IMR-90 (cell line): ENCODE results near the gene PRSS22. TPM values are rescaled to one million over a fixed set of nuclear protein-coding genes. Genes with fewer than 3 reads are reported as not detected.

Experiments
- ATAC-seq: fragments of 200-7000 bp; cut with Tn5 transposase; 2 replicates; pipeline ENCODE4 v1.9.1; 2020; ENCODE audit warnings: low read depth, mild to moderate bottlenecking, moderate library complexity
- BruUV-seq: library from RNA; stranded (reverse); fragments of 400-500 nt; replicated peaks from 2 replicates; lab custom pipeline; 2021; lab: Mats Ljungman, UMichigan
- CTCF ChIA-PET: fragments of 300-600 bp; formaldehyde crosslinking; extraction: SDS; loops from one replicate; lab custom pipeline; 2021; ENCODE audit warnings: antibody characterized with exemption; lab: Yijun Ruan, JAX
- POLR2A ChIA-PET: fragments of 300-600 bp; sonication (Branson Sonifier 250); formaldehyde crosslinking; loops from one replicate; lab custom pipeline; 2022; ENCODE audit warnings: antibody characterized with exemption; ENCODE audit not compliant: unreplicated experiment; lab: Charles Lee
- DNase-seq: peaks from one replicate; pipeline ENCODE4 v3.0.0; 2013
- H2AFZ ChIP-seq: replicated peaks from 2 replicates; pipeline ENCODE3; 2013; ENCODE audit warnings: low read length, mild to moderate bottlenecking; ENCODE audit not compliant: poor library complexity
- H2AK5ac ChIP-seq: 2 replicates; pipeline ENCODE4 v1.6.1; 2013; ENCODE audit warnings: low read depth, low read length, inconsistent platforms
- H2AK9ac ChIP-seq: replicated peaks from 2 replicates; pipeline ENCODE3; 2013; ENCODE audit warnings: mild to moderate bottlenecking, low read depth, low read length, moderate library complexity; ENCODE audit not compliant: poor library complexity
- H2BK120ac ChIP-seq: 2 replicates; pipeline ENCODE4 v1.6.1; 2013; ENCODE audit warnings: low read depth, low read length, inconsistent platforms
- H2BK15ac ChIP-seq: 3 replicates; pipeline ENCODE4 v1.6.1; 2013; ENCODE audit warnings: low read depth, low read length, inconsistent platforms
- H2BK20ac ChIP-seq: 2 replicates; pipeline ENCODE4 v1.6.1; 2013; ENCODE audit warnings: low read depth, mild to moderate bottlenecking, inconsistent platforms, low read length, moderate library complexity
- H2BK5ac ChIP-seq: 2 replicates; pipeline ENCODE4 v1.6.1; 2013; ENCODE audit warnings: mild to moderate bottlenecking, low read depth, low read length, inconsistent platforms; ENCODE audit not compliant: poor library complexity, severe bottlenecking
- H3K14ac ChIP-seq: replicated peaks from 2 replicates; pipeline ENCODE4 v1.6.1; 2013; ENCODE audit warnings: low read depth, low read length, inconsistent platforms
- H3K18ac ChIP-seq: 2 replicates; pipeline ENCODE4 v1.6.1; 2013; ENCODE audit warnings: low read depth, low read length, control low read depth
- H3K23ac ChIP-seq: 2 replicates; pipeline ENCODE4 v1.6.1; 2013; ENCODE audit warnings: low read depth, low read length, inconsistent platforms
- H3K27ac ChIP-seq: 2 replicates; pipeline ENCODE4 v1.5.1; 2013; ENCODE audit warnings: mild to moderate bottlenecking, control low read depth, low read length; ENCODE audit not compliant: insufficient read depth
- H3K27me3 ChIP-seq: 2 replicates; pipeline ENCODE4 v1.6.1; 2013; ENCODE audit warnings: low read length; ENCODE audit not compliant: control insufficient read depth, insufficient read depth
- H3K36me3 ChIP-seq: 2 replicates; pipeline ENCODE4 v1.6.1; 2013; ENCODE audit warnings: low read length, mixed read lengths; ENCODE audit not compliant: control insufficient read depth, insufficient read depth
- H3K4ac ChIP-seq: 2 replicates; pipeline ENCODE4 v1.6.1; 2013; ENCODE audit warnings: low read depth, low read length, inconsistent platforms
- H3K4me1 ChIP-seq: 2 replicates; pipeline ENCODE4 v1.6.1; 2013; ENCODE audit warnings: low read length, mixed read lengths; ENCODE audit not compliant: control insufficient read depth, insufficient read depth
- H3K4me2 ChIP-seq: 2 replicates; pipeline ENCODE4 v1.6.1; 2013; ENCODE audit warnings: low read depth, mild to moderate bottlenecking, control low read depth, low read length, moderate library complexity
- H3K4me3 ChIP-seq: 2 replicates; pipeline ENCODE4 v1.5.1; 2013; ENCODE audit warnings: low read depth, mild to moderate bottlenecking, control low read depth, low read length, moderate library complexity; ENCODE audit not compliant: insufficient read depth
- H3K56ac ChIP-seq: 2 replicates; pipeline ENCODE4 v1.6.1; 2013; ENCODE audit warnings: low read length, inconsistent platforms; ENCODE audit not compliant: insufficient read depth; ENCODE audit errors: extremely low read depth
- H3K79me1 ChIP-seq, 2 experiments: 2 replicates each; pipeline ENCODE4 v1.6.1; 2013; ENCODE audit warnings: low read length in 2 of 2, inconsistent platforms in 1 of 2, low read depth in 1 of 2
- H3K9ac ChIP-seq: 2 replicates; pipeline ENCODE4 v1.6.1; 2013; ENCODE audit warnings: low read depth, low read length, control low read depth
- H3K9me1 ChIP-seq: 2 replicates; pipeline ENCODE4 v1.6.1; 2013; ENCODE audit warnings: low read length, inconsistent platforms; ENCODE audit not compliant: insufficient read depth
- H3K9me3 ChIP-seq: 2 replicates; pipeline ENCODE4 v1.6.1; 2013; ENCODE audit warnings: low read length; ENCODE audit not compliant: control insufficient read depth, insufficient read depth
- H4K20me1 ChIP-seq: 2 replicates; pipeline ENCODE4 v1.6.1; 2013; ENCODE audit warnings: low read length, inconsistent platforms; ENCODE audit not compliant: insufficient read depth
- H4K5ac ChIP-seq: 2 replicates; pipeline ENCODE4 v1.6.1; 2013; ENCODE audit warnings: mild to moderate bottlenecking, low read depth, low read length, control low read depth
- H4K8ac ChIP-seq, 2 experiments: 2 replicates each; pipeline ENCODE4 v1.6.1; 2013; ENCODE audit warnings: low read depth in 2 of 2, low read length in 2 of 2, control low read depth in 1 of 2, inconsistent platforms in 1 of 2
- H4K91ac ChIP-seq: 2 replicates; pipeline ENCODE4 v1.6.1; 2013; ENCODE audit warnings: low read depth, low read length, inconsistent platforms; ENCODE audit not compliant: insufficient read depth
- RCOR1 ChIP-seq: IDR thresholded peaks from 2 replicates; pipeline ENCODE4 v1.6.1; 2012; ENCODE audit warnings: mild to moderate bottlenecking, low read length, improper control_type of control experiment; ENCODE audit not compliant: insufficient replicate concordance
- WGBS, 2 experiments: methylation state at CpG; one replicate each; pipeline versions ENCODE4 v1.1.5 to v1.1.7; 2013; ENCODE audit warnings: missing lambda C conversion rate in 2 of 2; ENCODE audit not compliant: insufficient read length in 1 of 2; ENCODE audit errors: extremely low coverage in 2 of 2; 5-methylcytosine and 5-hydroxymethylcytosine counted together
- dilution Hi-C: fragments of 300-500 bp; cut with HindIII; formaldehyde crosslinking; loops from one replicate; pipeline ENCODE4 v1.14.3; 2018; ENCODE audit warnings: low sequenced_read_pairs; ENCODE audit not compliant: unreplicated experiment
- in situ Hi-C: fragments of 300-500 bp; cut with MboI; formaldehyde crosslinking; loops from 3 replicates; pipeline ENCODE4 v1.14.3; 2019; ENCODE audit warnings: low sequenced_read_pairs, inconsistent platforms, mixed read lengths
- intact Hi-C: fragments of 100-400 bp; cut with micrococcal nuclease; formaldehyde crosslinking; loops from 2 replicates; pipeline ENCODE4 v1.10.0; 2022
- polyA plus RNA-seq, 3 experiments: library from polyadenylated mRNA; depleted of rRNA; stranded (reverse); fragments of >200 nt; gene quantifications; 2 replicates each; pipeline ENCODE4 v1.2.3, GENCODE V29; 2012; ENCODE audit warnings: low replicate concordance in 1 of 3
- total RNA-seq: library from RNA; depleted of rRNA; stranded (reverse); fragments of >200 nt; gene quantifications from 2 replicates; pipeline ENCODE4 v1.2.3, GENCODE V29; 2012

Gene PRSS22
- total and polyA plus RNA-seq, 2 of the 4 experiments (the other 2 are of a cell fraction): not detected

- intact Hi-C loops: no loop called here
These were observed 26.8 kb downstream of the PRSS22 start for GRCh38 chr16:2831203-2831602.

More at GRCh38 chr16:2831203-2831602, 26.8 kb downstream of the PRSS22 start:
- Histone ChIP-seq H3K4me2 (no peak overlapping the region), H3K56ac (no peak overlapping the region), H2AK5ac (no peak overlapping the region), H3K9ac (no peak overlapping the region), H2AK9ac (no peak overlapping the region), H3K4ac (no peak overlapping the region), H3K27ac (no peak overlapping the region), H4K5ac (no peak overlapping the region), H2AFZ (no peak overlapping the region), H3K23ac (no peak overlapping the region), H4K91ac (no peak overlapping the region), H3K36me3 (no peaks in the 10 kb centered on the region), H2BK15ac (no peak overlapping the region), H3K9me3 (no peaks in the 10 kb centered on the region), H3K18ac (no peak overlapping the region), H2BK20ac (no peak overlapping the region), H3K9me1 (peaks cover 8% of the 10 kb centered on the region), H3K14ac (no peak overlapping the region), H4K20me1 (peaks cover 7% of the 10 kb centered on the region; the same call in 1 of the 2 replicates), H3K27me3 (peaks cover 40% of the 10 kb centered on the region), H3K4me1 (peaks cover 5% of the 10 kb centered on the region), H2BK120ac (no peak overlapping the region), H3K4me3 (no peak overlapping the region), H4K8ac (no peak overlapping the region), H2BK5ac (no peak overlapping the region), H3K79me1 (no peaks in the 10 kb centered on the region)
- POLR2A ChIA-PET: no interaction called here
- no TSS peak for BruUV-seq
- ATAC-seq (no peak), DNase-seq (no peak)
- in situ Hi-C loops (loop anchor here (10.0 kb wide), 1 partner anchor 84 kb away; the partner anchor contains the start of gene FLYWCH1), dilution Hi-C loops (no loop called here)
- no CpG with 5 or more reads among the region's 15 CpGs for WGBS, 2 experiments
- CTCF ChIA-PET: interaction anchor here (0.7 kb wide), 1 partner anchor 8 kb away, joined by 3 read pairs; no protein-coding TSS in a partner anchor
- no peak for TF ChIP-seq RCOR1
